Subcutaneous adipose tissue (tissue), 4 donors: Measurements from ENCODE around the gene PANX2. TPM values are rescaled to one million over a fixed set of nuclear protein-coding genes. Genes with fewer than 3 reads are reported as not detected.

Experiments used
- total RNA-seq, 4 donors: library from RNA; depleted of rRNA; stranded (reverse); fragments of >200 nt; gene quantifications; one replicate each; pipeline ENCODE4 v1.1.0, GENCODE V29; 2016
- TF ChIP-seq, protein P1 (sequence below): fragments of 450-650 bp; IDR thresholded peaks from one replicate; pipeline ENCODE4 v1.5.1; 2016; ENCODE audit warnings: low read depth, mild to moderate bottlenecking, control low read depth, antibody characterized with exemption, moderate library complexity

Gene PANX2
- total RNA-seq, 4 donors from 2014 or later: 0.44 TPM; not detected in 3

DNA sequence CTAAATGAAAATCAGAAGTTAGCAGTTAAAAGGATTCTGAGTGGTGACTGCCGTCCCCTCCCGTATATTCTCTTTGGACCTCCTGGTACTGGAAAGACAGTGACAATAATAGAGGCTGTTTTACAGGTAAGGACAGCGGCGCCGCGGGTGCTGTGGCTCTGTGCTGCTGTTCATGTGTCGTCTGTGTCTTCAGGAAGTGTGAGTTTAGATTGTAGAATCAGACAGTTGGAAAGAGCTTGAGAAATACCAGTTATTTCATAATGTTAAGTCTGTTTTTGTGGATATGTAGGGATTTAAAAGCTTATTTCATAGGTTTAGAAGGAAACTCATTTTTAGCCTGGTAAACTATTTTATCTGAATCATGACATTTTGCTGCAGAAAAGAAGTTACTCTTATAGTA lies 27.4 kb upstream of the PANX2 start:
- TF ChIP-seq, protein P1, sequence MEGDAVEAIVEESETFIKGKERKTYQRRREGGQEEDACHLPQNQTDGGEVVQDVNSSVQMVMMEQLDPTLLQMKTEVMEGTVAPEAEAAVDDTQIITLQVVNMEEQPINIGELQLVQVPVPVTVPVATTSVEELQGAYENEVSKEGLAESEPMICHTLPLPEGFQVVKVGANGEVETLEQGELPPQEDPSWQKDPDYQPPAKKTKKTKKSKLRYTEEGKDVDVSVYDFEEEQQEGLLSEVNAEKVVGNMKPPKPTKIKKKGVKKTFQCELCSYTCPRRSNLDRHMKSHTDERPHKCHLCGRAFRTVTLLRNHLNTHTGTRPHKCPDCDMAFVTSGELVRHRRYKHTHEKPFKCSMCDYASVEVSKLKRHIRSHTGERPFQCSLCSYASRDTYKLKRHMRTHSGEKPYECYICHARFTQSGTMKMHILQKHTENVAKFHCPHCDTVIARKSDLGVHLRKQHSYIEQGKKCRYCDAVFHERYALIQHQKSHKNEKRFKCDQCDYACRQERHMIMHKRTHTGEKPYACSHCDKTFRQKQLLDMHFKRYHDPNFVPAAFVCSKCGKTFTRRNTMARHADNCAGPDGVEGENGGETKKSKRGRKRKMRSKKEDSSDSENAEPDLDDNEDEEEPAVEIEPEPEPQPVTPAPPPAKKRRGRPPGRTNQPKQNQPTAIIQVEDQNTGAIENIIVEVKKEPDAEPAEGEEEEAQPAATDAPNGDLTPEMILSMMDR: no peak

DNA sequence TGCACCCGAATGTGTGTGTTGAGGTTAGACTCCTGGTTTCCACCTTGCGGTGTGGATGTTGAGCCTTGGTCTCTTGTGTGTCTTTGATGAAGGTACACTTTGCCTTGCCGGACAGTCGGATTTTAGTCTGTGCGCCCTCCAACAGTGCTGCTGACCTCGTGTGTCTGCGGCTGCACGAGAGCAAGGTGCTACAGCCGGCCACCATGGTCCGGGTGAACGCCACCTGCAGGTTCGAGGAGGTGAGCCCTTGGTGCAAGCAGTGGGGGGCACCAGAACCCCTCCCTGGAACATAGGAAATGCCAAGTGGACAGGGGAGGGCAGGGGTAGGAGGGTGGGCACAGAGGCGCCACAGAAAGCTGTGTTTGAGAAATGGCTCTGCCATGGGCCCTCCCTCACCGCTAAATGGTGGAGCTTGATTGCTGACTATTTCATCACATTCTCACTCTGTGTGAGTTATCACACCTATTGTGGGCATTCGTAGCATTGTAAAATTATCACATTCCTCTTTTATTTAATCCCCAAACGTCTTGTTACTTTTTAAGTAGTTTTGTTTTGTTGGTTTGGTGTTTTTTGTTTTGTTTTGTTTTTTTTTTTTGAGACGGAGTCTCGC lies 26.4 kb upstream of the PANX2 start:
- TF ChIP-seq, protein P1: no peak

DNA sequence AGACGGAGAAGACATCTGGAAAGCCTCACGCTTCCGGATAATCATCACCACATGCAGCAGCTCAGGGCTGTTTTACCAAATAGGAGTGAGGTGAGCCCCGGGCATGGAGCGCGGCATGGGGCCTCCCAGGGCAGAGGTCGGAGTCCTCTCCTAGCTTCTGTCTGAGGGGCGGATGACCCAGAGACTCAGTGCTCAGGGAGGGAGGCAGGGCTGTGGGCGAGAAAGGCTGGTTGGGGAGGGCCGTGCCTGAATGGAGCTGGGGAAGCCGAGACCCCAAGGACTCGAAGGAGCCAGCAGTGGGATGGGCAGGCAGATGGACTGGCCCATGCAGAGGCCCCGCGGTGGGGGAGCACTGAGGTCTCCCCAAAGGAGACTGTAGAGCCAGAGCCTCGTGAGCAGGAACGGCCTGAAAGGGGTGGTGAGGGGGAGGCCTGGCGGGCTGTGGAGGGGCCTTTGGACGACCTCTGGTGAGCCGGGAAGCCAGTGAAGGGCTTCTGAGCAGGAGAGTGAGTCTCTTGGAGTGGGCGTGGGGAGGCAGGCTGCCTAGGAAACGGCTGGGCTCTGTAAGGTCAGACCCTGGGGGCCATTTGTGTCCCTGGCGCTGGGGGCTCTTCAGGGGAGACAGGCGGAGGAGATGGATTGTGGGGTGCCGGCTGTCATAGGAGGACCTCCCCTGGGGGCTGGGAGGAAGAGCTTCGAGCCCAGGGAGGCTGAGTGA lies 24.7 kb upstream of the PANX2 start:
- TF ChIP-seq, protein P1: no peak

GRCh38 chr22:50146439-50147238 lies 23.9 kb upstream of the PANX2 start:
- TF ChIP-seq, protein P1: no peak

DNA sequence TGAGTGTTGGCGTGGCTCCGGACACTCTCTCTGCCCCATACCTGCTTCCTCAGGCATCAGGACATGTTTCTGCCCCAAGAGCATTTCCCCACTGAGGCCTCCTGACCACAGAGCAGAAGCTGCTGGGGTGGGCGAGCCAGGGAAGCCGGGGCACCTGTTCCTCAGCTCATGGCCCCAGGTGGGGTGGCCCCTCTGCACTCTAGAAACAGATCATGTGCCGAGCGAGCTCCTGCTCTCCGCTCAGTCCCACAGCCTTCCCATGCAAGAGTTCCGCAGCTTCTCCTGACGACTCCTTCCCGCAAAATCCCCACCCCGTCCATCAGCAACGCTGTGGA lies 22.4 kb upstream of the PANX2 start:
- TF ChIP-seq, protein P1: no peak

DNA sequence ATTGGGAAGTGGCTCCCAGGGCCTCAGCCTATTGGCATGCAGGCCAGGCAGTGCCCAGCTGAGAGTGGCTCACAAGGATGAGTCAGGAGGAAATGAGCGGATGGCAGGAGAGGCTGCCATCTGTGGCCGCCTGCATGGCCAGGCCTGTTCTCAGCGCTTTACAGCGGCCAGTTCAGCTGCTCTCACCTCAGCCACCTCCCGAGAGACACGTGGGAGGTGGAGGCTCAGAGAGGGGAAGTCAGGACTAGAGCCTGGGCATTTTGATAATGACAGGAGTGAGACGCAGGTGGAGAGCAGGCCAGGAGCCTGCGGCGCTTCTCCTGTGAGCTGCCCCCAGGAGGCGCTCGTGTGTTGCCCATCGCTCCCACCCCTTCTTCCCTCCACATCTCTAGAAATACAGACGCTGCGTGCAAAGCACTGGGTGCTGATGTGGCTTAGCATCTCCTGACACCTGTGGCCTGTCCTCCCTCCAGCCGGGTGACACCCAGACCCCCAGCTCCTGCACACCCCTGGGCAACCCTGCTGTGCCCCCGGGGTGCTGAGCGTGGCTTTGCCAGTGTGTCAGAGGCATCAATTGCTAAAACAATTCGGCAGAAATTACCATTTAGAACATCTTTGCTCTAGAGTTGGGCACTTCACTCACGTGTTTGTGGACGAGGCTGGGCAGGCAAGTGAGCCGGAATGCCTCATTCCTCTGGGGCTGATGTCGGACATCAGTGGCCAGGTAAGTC lies 21.4 kb upstream of the PANX2 start:
- TF ChIP-seq, protein P1: no peak
